Epithelial cell of proximal tubule (primary cell): Measurements from ENCODE around the gene BTF3. TPM values are rescaled to one million over a fixed set of nuclear protein-coding genes. Genes with fewer than 3 reads are reported as not detected.
"Not testable (repeated sequence)": the region's sequence is repeated elsewhere in the genome, so short reads cannot be mapped to it uniquely, and the experiment has no call there.

Experiments
- DNase-seq: peaks from one replicate; pipeline ENCODE4 v3.0.0-alpha.2; 2011; ENCODE audit warnings: low read depth
- H3K4me3 ChIP-seq: 2 replicates; pipeline ENCODE4 v1.5.1; 2011; ENCODE audit warnings: low read depth, mild to moderate bottlenecking, low read length
- CTCF ChIP-seq: conservative IDR thresholded peaks from 2 replicates; pipeline ENCODE4 v1.5.1; 2012; ENCODE audit warnings: low read depth, mild to moderate bottlenecking, low read length
- total RNA-seq: library from RNA; depleted of rRNA; stranded (reverse); fragments of >200 nt; gene quantifications from 2 replicates; pipeline ENCODE4 v1.2.3, GENCODE V29; 2015

Gene BTF3
- total RNA-seq, 1 donor from 2014 or later = 731 TPM

- no peak for TF ChIP-seq CTCF
- H3K4me3 ChIP-seq = no peak overlapping the region
- DNase-seq = no peak
These were observed 11.9 kb upstream of the BTF3 start for GRCh38 chr5:73486119-73486899.

GRCh38 chr5:73487257-73487656 is 11.0 kb upstream of the BTF3 start:
- DNase-seq, H3K4me3 ChIP-seq: not testable (repeated sequence)

GRCh38 chr5:73487815-73488214 is 10.4 kb upstream of the BTF3 start:
- TF ChIP-seq CTCF = no peak
- H3K4me3 ChIP-seq = no peak overlapping the region

GRCh38 chr5:73488806-73489205 is 9.4 kb upstream of the BTF3 start:
- DNase-seq = no peak
- H3K4me3 ChIP-seq = no peak overlapping the region
- no peak for TF ChIP-seq CTCF

More at GRCh38 chr5:73487815-73488214, 10.4 kb upstream of the BTF3 start:
- no peak for DNase-seq

GRCh38 chr5:73490088-73490487 is 8.2 kb upstream of the BTF3 start:
- no peak for TF ChIP-seq CTCF
- DNase-seq = no peak
- no peak overlapping the region for H3K4me3 ChIP-seq

- no peak for TF ChIP-seq CTCF
- H3K4me3 ChIP-seq = no peak overlapping the region
- DNase-seq = no peak
These were observed 7.1 kb upstream of the BTF3 start for GRCh38 chr5:73491155-73491554.

- no peak for TF ChIP-seq CTCF
- DNase-seq = no peak
- no peak overlapping the region for H3K4me3 ChIP-seq
These were observed 4.8 kb upstream of the BTF3 start for GRCh38 chr5:73493421-73493820.
